ENCODE results near the gene STAC3.

The STAC3 gene

DNA sequence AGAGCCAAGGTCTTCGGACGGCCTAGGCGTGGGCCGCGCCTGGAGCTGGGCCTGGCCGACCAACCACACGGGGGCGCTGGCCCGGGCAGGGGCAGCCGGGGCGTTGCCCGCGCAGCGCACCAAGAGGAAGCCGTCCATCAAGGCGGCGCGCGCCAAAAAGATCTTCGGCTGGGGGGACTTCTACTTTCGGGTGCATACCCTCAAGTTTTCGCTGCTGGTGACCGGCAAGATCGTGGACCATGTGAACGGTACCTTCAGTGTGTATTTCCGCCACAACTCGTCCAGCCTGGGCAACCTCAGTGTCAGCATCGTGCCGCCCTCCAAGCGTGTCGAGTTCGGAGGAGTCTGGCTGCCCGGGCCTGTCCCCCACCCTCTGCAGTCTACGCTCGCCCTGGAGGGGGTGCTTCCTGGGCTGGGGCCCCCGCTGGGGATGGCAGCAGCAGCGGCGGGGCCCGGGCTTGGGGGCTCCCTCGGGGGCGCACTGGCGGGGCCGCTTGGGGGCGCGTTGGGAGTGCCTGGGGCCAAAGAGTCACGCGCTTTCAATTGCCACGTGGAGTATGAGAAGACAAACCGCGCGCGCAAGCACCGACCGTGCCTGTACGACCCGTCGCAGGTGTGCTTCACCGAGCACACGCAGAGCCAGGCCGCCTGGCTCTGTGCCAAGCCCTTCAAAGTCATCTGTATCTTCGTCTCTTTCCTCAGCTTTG is 25.9 kb downstream of the STAC3 start:
- FAIRE-seq (peak; percentile 39), DNase-seq (ENCODE audit: insufficient read length, low spot score) (no peak)

DNA sequence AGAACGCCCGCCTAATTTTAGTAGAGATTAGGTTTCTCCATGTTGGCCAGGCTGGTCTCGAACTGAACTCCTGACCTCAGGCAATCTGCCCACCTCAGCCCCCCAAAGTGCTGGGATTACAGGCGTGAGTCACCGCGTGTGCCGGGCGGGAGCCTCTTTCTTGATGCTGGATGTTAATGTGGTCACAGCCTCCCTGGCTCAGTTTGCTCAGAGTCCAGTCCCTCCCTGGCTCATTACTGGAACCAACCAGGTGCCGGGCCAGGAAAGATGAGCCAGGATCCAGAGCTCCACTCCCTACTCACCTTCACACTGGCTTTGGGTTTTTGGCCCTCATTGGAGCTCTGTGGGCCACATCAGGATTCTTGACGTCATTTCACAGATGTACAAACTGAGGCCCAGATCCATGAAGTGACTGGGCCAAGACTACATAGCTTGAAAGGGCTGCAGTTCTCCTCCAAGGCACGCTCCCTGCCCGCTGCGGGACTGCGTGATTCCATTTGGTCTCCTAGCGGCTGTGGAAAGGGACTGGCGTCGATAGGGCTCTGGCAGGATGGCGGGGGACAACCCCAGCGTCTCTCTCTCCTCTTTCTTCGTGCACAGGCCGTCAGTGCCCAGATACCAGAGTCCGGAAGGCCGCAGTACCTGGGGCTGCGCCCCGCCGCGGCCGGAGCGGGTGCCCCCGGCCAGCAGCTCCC is 26.6 kb downstream of the STAC3 start:
- no peak for FAIRE-seq

DNA sequence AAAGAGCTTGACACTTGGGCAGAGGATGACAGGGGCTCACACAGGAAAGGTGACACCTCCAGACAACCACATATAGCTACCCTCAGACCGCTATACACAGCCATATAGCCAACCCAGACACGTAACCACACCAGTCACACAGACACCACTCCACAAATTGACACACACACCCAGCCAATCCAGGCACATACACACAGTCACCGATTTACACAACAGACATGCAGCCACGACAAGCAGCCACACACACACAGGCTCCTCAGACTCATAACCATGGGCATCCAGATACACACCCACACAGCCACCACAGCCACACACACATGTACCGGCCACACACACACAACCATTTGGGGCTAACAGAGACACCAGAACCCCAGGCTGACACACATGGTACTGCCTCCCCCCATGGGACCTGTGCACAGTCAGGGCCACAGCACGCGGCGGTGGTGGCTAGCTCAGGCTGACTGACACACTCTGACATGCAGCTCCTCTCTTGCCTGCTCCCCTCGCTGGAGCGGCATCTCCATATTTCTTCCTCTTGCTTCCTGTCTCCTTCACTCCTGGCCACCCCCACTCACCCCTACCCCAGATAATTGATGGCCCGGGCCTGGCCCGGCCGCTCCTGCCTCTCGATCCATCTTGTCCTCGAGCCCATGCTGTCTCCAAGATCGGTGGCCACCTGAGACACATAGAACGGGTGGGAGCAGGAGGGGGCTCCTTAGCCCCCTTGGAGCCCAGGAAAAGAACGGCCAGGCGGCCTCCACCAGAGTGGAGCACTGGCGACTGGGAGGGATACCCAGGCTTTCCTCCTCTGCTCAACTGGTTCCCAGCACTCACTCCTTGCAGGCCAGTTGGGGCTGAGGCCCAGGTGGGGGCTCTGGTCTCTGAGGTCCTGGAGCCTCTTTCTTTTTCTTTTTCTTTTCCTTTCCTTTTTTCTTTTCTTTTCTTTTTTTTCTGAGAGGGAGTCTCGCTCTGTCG is 27.5 kb downstream of the STAC3 start:
- no peak for FAIRE-seq

More for the DNA sequence above, 26.6 kb downstream of the STAC3 start:
- no peak for DNase-seq (ENCODE audit: insufficient read length, low spot score)

DNA sequence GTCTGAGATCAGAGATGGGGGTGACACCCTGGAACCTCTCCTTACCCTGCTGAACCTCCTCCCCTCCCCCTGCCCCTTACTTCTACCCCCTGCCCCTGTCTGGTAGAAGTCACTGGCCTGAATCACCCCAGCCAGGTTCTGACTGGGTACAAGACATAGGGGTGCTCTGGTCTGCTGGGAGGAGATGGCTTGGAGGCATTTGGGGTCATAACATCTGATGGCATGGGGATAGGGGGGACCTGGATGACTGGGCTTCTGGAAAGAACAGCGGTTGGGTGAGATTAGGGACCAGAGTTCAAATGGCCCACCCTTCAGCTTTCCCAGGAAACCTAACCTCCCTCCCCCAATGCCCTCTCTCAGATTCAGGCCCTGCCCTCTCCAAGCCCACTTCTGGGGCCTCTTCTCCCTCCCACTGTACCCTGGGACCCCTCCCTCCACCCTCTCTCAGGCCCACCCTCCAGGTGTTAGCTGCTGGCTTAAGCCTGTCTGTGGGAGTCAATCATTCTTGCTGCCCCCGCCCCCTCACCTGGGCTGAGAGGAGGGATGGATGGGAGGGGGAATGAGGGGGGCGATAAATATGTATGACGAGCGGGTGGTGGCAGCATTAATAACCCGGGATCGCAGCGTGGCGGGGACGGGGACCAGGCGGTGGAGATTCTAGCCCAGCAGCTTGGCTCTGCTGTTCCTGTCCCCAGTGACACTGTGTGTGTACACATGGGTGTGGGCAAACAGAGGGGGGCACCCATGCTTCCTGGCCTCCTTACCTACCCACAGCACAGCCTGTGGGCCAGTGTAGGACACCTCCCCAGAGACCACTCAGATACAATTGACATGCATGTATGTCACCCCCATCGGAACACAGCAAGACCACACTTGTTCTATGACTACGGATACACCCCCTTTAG is 28.4 kb downstream of the STAC3 start:
- DNase-seq (ENCODE audit: insufficient read length, low spot score), result no peak
- FAIRE-seq, result no peak

More for the DNA sequence above, 27.5 kb downstream of the STAC3 start:
- DNase-seq (ENCODE audit: insufficient read length, low spot score), result no peak

DNA sequence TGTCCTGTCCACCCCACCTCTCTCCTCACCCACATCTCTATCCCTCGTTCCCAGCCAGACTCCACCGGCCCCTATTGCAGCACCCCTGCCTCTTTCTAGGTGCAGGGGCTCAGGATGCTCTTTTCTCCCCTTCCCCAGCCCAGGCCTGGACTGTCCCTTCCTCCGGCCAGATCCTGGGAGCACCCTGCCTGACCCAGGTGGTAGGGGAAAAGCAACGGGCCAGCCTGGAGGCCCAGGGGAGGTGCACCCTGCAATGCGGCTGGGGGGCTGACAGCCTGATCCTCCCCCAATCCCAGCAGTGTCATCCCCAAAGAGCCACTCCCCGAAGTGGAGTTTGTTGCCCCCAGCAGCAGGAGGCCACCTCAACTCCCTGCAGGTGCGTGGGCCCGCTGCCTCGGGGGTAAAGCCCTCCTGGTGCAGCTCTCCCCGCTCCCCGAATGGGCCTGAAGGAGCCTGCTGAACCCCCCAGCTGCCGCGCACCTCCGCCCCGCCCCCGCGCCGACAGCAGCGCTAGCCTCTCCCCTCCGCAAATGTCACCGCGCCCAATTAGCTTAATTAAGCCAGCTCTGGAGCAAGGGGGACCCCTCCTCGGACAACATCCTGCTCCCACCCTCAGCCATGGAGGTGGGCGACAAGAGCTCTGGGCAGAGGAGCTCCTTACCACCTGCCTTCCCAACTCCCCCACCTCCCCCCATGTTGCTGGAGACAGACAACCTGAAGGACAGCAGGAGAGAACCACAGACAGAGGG is 29.6 kb downstream of the STAC3 start:
- DNase-seq (ENCODE audit: insufficient read length, low spot score), result no peak
- no peak for FAIRE-seq

DNA sequence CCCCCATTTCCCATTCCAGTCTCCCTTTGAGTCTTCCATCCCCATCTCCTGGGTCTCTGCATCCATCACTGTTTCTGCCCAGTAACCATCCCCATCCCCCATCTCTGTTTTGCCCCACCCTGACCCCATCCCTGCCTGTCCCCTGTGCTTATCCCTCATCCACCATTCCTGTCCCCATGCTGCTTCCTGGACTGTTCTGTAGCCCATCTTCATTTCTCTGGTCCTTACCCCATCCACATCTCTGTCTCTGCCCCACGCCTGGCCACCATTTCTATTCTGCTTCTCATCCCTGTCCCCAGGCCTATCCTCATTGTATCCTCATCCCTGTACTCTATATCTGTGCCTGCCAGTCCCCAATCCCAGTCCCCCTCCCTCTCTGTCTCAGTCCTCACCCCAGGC is 30.2 kb downstream of the STAC3 start:
- no peak for DNase-seq (ENCODE audit: insufficient read length, low spot score)
- FAIRE-seq, result no peak

DNA sequence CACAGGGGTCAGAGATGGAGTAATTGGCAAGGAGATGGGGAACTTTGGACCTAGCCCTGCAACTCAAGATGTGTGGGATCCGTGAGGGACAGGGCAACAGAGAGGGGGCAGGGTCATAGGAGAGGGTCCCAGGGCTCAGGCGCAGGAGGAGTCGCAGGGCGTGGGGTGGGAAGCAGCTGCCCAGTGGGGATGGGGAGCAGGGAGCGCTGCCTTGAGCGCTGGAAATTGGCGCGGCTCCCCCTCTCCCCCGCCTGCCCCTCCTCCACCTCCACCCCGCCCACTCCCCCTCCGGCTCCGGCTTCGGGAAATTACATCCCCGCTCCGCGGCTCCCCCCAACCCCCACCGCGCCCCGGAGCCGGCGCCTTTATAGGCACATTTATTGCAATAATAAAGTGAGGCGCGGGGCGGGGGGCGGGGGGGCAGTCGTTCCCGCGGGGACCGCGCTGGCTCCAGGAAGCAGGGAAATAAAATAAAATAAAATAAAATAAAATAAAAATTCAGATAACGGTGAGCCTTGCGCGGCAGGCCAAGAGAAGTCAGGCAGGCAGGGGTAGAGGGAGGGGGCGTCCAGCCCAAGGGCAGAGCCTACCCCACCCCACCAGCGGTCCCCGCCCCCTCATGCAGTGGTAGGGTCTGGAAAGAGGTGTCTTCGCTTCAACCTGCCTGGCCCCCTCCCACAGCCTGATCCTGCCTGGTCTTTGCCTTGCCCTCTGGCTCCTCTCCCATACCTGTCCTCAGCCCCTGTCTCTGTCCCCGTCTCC is 30.8 kb downstream of the STAC3 start:
- DNase-seq (ENCODE audit: insufficient read length, low spot score), result no peak
- FAIRE-seq, result no peak

DNA sequence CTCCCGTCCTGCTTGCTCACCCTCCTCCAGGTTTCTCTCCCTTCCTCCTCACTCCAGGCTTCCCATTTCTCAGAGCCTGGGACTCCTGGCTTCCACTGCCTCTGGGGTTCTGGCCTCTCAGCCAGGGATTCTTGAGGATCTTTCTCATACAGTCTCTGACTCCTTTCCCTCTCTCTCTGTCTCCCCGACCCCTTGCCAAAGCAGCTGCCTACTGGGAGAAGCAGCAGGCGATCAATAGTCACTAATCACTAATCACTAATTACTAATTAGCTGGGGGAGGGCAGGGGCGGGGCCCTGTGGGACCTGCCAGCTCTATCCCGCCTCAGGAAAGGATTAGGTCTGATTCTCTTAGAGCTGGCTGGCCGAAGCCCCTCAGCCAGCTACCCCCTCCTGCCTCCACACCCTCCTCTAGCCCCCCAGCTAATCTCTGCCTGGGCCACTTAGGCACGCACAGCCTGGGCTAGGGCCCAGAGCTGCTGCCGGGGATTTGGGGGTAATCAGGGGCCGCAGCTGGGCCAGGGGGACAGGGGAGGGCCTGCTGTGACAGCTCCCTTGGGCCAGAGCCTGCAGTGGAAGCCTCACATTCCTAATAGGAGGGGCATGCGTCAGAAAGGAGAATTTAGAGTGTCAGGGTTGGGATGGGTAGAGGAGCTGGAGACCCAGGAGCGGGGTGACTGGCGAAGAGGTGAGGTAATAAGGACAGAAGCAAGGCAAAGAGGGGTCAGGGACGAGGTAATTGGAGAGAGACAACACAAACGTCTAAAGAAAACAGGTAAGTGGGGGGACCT is 31.6 kb downstream of the STAC3 start:
- FAIRE-seq (no peak), DNase-seq (ENCODE audit: insufficient read length, low spot score) (no peak)

DNA sequence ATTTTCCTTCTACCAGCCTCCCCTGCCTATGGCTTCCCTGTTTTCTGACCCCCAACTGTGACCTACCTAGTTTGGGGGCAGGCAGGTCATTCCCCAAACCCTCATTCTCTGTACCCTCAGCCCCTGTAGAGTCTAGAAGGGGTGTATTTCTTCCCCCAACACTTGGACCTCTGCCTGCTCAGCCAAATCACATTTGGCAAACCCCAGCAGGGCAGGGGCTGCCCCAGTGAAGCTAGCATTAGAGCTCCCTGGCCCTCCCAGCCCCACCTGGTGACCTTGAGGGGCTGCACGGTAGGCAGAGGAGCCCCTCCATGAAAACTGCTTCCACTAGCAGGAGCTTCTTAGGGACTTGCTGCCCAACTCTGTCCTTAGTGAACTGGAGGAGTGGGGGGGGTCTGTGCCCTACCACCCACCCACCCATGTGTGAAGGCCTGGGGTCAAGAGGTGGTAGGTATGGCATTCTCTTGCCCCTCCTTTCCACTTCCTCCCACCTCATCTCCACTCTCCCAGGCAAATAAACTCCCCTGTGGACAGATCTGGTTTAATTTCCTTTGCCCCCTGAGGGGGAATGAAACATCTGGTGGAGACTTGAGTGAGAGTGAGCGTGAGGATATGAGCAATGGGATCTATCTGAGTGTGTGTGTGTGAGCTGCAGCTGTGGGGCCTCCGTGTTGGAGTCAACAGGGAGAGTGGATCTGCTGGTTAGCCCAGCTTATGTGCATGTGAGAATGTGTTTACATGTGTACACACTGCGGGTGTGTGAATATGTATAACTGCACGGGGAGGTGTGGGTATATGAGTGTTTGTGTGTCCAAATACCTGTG is 32.7 kb downstream of the STAC3 start:
- FAIRE-seq (no peak), DNase-seq (ENCODE audit: insufficient read length, low spot score) (no peak)

DNA sequence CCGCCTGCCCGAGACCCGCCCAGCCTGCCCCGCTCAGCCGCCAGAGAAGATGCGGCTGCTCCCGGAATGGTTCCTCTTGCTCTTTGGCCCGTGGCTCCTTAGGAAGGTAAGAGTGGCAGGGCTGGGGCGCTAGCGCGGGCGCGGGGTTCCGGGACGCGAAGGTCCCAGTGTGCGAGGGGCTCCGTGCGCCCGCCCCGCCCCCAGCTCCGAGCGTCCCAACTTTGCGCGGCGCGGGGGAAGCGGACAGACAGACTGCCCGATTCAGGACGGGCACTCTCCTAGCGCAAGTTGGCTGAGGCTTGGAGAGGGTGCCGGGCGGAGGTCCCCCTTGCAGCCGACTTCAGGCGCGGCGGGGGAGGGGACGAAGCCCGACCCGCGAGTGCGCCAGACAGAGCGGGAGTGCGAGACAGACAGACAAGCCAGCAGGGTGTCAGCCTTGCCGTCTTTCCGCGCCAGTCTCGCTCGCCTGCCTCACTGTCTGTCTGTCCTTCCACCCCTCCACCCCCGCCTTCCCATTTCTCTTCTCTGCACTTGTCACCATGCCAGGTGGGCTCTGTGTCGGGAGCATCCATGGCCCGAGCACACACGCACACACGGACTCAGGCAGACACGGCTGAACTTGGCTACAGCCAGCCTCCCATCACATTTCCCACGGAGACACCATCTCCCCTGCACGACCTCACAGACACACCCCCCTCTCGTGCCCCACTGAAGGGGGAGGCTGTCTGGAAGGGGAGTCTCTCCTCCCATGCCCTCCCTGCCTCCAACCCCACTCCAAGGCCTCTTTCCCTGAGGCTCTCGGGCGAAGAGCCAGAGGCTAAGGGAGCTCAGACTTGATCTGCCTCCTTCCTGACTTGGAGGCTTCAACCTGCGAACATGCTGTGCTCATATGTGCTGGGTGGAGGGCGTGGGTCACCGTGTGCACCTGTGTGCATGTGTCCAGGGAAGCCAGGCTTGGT is 33.8 kb downstream of the STAC3 start:
- FAIRE-seq (no peak), DNase-seq (ENCODE audit: insufficient read length, low spot score) (no peak)

DNA sequence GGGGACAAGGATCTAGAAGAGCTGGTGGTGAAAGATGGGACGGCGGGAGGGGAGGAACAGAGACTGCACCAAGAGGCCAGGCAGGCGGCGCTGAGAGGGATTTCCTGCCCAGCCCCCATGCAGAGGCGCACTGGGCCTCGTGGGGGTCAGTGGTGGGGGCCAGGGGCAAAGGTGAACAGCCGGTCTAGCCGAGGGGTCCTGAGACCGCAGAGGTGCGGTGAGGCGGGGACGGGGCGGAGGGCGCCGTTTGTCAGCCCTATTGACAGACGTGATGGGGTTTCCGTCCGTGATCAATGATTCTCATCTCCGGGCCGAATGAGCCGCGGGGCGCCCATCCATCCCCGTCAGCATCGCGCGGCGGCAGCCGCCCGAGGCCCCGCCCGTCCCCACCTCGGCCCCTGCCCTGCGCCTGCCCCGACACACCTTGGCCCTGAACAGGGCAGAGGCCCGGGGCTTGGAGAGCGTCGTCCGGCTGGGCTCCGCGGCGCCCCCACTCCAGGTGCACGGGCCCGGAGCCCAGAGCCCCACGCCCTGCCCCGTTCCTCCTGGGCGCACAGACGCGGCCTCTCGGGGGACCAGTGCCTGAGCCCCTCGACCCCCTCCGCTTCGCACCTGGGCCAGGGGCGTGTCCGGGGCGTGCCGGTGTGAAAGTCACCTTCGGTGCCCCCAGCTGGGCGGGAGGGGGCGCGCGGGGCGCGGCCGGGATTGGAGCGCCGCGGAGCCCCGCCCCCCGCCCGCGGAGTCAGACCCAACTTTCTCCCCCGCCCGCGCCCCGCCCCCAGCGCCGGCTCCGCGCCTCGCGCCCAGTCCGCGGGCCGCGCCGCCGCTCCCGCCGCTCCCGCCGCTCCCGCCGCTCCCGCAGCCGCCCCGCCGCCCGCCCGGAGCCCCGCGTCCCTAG is 34.7 kb downstream of the STAC3 start, which contains the start of gene NXPH4:
Gene NXPH4 (plus strand): TSS at position 781 of the 898 bp plus-strand sequence. CDS start 176 bp downstream, outside the sequence.
- peak; percentile 11 for FAIRE-seq
- peak; percentile 62 for DNase-seq (ENCODE audit: insufficient read length, low spot score)

DNA sequence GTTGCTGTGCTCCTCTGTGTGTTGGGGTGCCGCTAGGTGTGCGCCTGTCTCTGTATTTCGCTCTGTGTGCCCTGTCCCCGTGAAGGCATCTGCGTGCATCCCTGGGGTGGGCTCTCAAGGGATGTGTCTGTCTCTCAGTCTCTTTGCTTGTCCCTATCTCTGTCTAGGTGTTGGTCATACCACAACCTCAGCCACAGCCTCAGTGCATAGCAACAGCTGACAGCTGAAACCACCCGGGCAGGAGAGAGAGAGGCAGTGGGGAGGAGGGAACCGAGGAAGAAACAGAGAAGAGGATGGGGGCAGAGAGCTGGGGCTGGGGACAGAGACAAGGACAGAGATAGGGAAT is 35.3 kb downstream of the STAC3 start:
- DNase-seq (ENCODE audit: insufficient read length, low spot score), result peak; percentile 81
- FAIRE-seq, result peak; percentile 61

DNA sequence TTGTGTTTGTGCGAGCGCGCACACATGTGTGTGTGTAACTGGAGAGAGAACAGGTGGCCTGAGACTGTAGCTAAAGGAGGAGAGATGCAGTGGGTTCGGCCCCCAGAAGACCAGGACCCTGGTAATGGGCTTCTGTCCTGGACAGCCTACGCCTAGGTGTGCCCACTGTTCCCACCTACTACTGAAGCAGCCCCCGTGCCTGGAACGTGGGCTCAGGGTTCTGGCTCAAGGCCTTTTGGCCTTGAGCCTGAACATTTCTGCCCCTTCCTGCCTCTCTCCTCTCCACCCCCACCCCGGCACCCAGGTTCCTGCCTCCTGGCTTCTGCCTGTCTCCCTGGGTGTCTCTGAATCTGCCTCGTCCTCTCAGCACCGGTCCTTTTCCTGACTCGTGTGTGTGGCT is 35.9 kb downstream of the STAC3 start:
- no peak for FAIRE-seq
- DNase-seq (ENCODE audit: insufficient read length, low spot score), result no peak

DNA sequence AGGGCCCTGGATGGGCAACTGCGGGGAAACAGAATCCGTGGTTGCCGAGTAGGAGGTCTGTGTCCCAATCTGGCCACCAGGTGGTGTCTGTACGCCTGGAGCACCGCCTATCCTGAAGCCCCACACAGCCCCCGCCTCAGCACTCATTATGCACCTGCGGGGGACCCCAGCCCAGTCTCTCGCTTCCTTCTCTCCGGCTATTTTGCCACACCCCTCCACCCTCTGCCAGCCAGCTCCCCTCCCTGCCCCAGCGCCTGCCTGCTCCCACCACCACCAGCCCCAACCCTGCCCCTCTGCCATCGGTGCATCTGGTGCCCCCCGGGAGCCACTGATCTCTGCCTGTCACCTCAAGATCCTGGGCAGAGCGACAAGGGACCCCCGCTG is 36.6 kb downstream of the STAC3 start:
- FAIRE-seq, result no peak
- DNase-seq (ENCODE audit: insufficient read length, low spot score), result peak; percentile 83
